Measurements from ENCODE around the gene NT5C1B. TPM values are rescaled to one million over a fixed set of nuclear protein-coding genes. Genes with fewer than 3 reads are reported as not detected.

NT5C1B gene
- total RNA-seq, 2 experiments from 2014 or later: not detected

GRCh38 chr2:18614041-18614440, 24.7 kb upstream of the NT5C1B start:
- no peak overlapping the region for H3K4me3 Mint-ChIP-seq
- ATAC-seq (no peak), DNase-seq (no peak)
- CTCF ChIA-PET: interaction anchor here (0.5 to 1.4 kb wide), 2 partner anchors 8 to 222 kb away, joined by 3 to 4 read pairs; no protein-coding TSS in a partner anchor
- peaks cover 3% of the 10 kb centered on the region for H3K9me3 Mint-ChIP-seq (ENCODE audit: insufficient read depth)
- no peaks in the 10 kb centered on the region for H3K27me3 Mint-ChIP-seq (ENCODE audit: low read depth)
- no peak overlapping the region for H3K27ac Mint-ChIP-seq
- POLR2A ChIA-PET: no interaction called here
- H3K36me3 Mint-ChIP-seq (ENCODE audit: low read depth): no peaks in the 10 kb centered on the region
- no peaks in the 10 kb centered on the region for H3K4me1 Mint-ChIP-seq (ENCODE audit: low read depth)

GRCh38 chr2:18612133-18612532, 22.8 kb upstream of the NT5C1B start:
- Mint-ChIP-seq H3K9me3 (ENCODE audit: insufficient read depth) (no peaks in the 10 kb centered on the region), H3K4me1 (ENCODE audit: low read depth) (no peaks in the 10 kb centered on the region), H3K36me3 (ENCODE audit: low read depth) (no peaks in the 10 kb centered on the region), H3K27ac (no peak overlapping the region), H3K27me3 (ENCODE audit: low read depth) (no peaks in the 10 kb centered on the region), H3K4me3 (no peak overlapping the region)
- CTCF ChIA-PET: no interaction called here
- POLR2A ChIA-PET: no interaction called here
- no peak for DNase-seq
- ATAC-seq: no peak

- H3K27me3 Mint-ChIP-seq (ENCODE audit: low read depth): no peaks in the 10 kb centered on the region
- H3K27ac Mint-ChIP-seq: no peak overlapping the region
- no peaks in the 10 kb centered on the region for H3K9me3 Mint-ChIP-seq (ENCODE audit: insufficient read depth)
- ChIA-PET CTCF (no interaction called here), POLR2A (no interaction called here)
- DNase-seq: no peak
- ATAC-seq: no peak
- H3K4me3 Mint-ChIP-seq: no peak overlapping the region
- no peaks in the 10 kb centered on the region for H3K36me3 Mint-ChIP-seq (ENCODE audit: low read depth)
- no peaks in the 10 kb centered on the region for H3K4me1 Mint-ChIP-seq (ENCODE audit: low read depth)
Observed at GRCh38 chr2:18611604-18612003, 22.2 kb upstream of the NT5C1B start.

- ChIA-PET POLR2A (no interaction called here), CTCF (no interaction called here)
- no peak for ATAC-seq
- Mint-ChIP-seq H3K27ac (no peak overlapping the region), H3K4me3 (no peak overlapping the region), H3K36me3 (ENCODE audit: low read depth) (no peaks in the 10 kb centered on the region), H3K9me3 (ENCODE audit: insufficient read depth) (no peaks in the 10 kb centered on the region), H3K27me3 (ENCODE audit: low read depth) (no peaks in the 10 kb centered on the region), H3K4me1 (ENCODE audit: low read depth) (no peaks in the 10 kb centered on the region)
- DNase-seq: no peak
Observed at GRCh38 chr2:18611184-18611583, 21.8 kb upstream of the NT5C1B start.

GRCh38 chr2:18610651-18611050, 21.3 kb upstream of the NT5C1B start:
- CTCF ChIA-PET: interaction anchor here (1.1 kb wide), 1 partner anchor 52 kb away, joined by 3 read pairs; no protein-coding TSS in a partner anchor
- Mint-ChIP-seq H3K27ac (no peak overlapping the region), H3K4me1 (ENCODE audit: low read depth) (no peaks in the 10 kb centered on the region), H3K36me3 (ENCODE audit: low read depth) (no peaks in the 10 kb centered on the region), H3K27me3 (ENCODE audit: low read depth) (no peaks in the 10 kb centered on the region), H3K4me3 (no peak overlapping the region), H3K9me3 (ENCODE audit: insufficient read depth) (no peaks in the 10 kb centered on the region)
- ATAC-seq: no peak
- no peak for DNase-seq
- POLR2A ChIA-PET: no interaction called here

- H3K27ac Mint-ChIP-seq: no peak overlapping the region
- H3K36me3 Mint-ChIP-seq (ENCODE audit: low read depth): no peaks in the 10 kb centered on the region
- ChIA-PET CTCF (interaction anchor here (1.1 kb wide), 1 partner anchor 51 kb away, joined by 3 read pairs; no protein-coding TSS in a partner anchor), POLR2A (no interaction called here)
- ATAC-seq: no peak
- DNase-seq: no peak
- H3K27me3 Mint-ChIP-seq (ENCODE audit: low read depth): no peaks in the 10 kb centered on the region
- H3K4me3 Mint-ChIP-seq: no peak overlapping the region
- no peaks in the 10 kb centered on the region for H3K9me3 Mint-ChIP-seq (ENCODE audit: insufficient read depth)
- H3K4me1 Mint-ChIP-seq (ENCODE audit: low read depth): peaks cover 2% of the 10 kb centered on the region
Observed at GRCh38 chr2:18610090-18610489, 20.7 kb upstream of the NT5C1B start.

- Mint-ChIP-seq H3K4me1 (ENCODE audit: low read depth) (peaks cover 5% of the 10 kb centered on the region), H3K27me3 (ENCODE audit: low read depth) (no peaks in the 10 kb centered on the region), H3K9me3 (ENCODE audit: insufficient read depth) (no peaks in the 10 kb centered on the region), H3K36me3 (ENCODE audit: low read depth) (no peaks in the 10 kb centered on the region), H3K27ac (no peak overlapping the region), H3K4me3 (no peak overlapping the region)
- POLR2A ChIA-PET: interaction anchor here (0.8 kb wide), 1 partner anchor 44 kb away, joined by 3 read pairs; no protein-coding TSS in a partner anchor
- DNase-seq (no peak), ATAC-seq (no peak)
- CTCF ChIA-PET: interaction anchor here (1.0 to 1.1 kb wide), 2 partner anchors 10 to 145 kb away, joined by 3 read pairs; no protein-coding TSS in a partner anchor
Observed at GRCh38 chr2:18605115-18605514, 15.7 kb upstream of the NT5C1B start.

- H3K27ac Mint-ChIP-seq: no peak overlapping the region
- POLR2A ChIA-PET: no interaction called here
- CTCF ChIA-PET: no interaction called here
- no peaks in the 10 kb centered on the region for H3K9me3 Mint-ChIP-seq (ENCODE audit: insufficient read depth)
- DNase-seq (no peak), ATAC-seq (no peak)
- H3K36me3 Mint-ChIP-seq (ENCODE audit: low read depth): no peaks in the 10 kb centered on the region
- peaks cover 5% of the 10 kb centered on the region for H3K4me1 Mint-ChIP-seq (ENCODE audit: low read depth)
- H3K4me3 Mint-ChIP-seq: no peak overlapping the region
- H3K27me3 Mint-ChIP-seq (ENCODE audit: low read depth): no peaks in the 10 kb centered on the region
Observed at GRCh38 chr2:18604531-18604885, 15.1 kb upstream of the NT5C1B start.

GRCh38 chr2:18603854-18604530, 14.6 kb upstream of the NT5C1B start:
- DNase-seq (no peak), ATAC-seq (no peak)
- Mint-ChIP-seq H3K36me3 (ENCODE audit: low read depth) (no peaks in the 10 kb centered on the region), H3K27ac (no peak overlapping the region), H3K4me1 (ENCODE audit: low read depth) (peaks cover 5% of the 10 kb centered on the region), H3K27me3 (ENCODE audit: low read depth) (no peaks in the 10 kb centered on the region), H3K9me3 (ENCODE audit: insufficient read depth) (no peaks in the 10 kb centered on the region), H3K4me3 (no peak overlapping the region)
- CTCF ChIA-PET: no interaction called here
- POLR2A ChIA-PET: no interaction called here

GRCh38 chr2:18602298-18602697, 12.9 kb upstream of the NT5C1B start:
- H3K27me3 Mint-ChIP-seq (ENCODE audit: low read depth): no peaks in the 10 kb centered on the region
- H3K27ac Mint-ChIP-seq: no peak overlapping the region
- H3K4me3 Mint-ChIP-seq: no peak overlapping the region
- H3K4me1 Mint-ChIP-seq (ENCODE audit: low read depth): peaks cover 5% of the 10 kb centered on the region
- ChIA-PET POLR2A (no interaction called here), CTCF (no interaction called here)
- no peaks in the 10 kb centered on the region for H3K9me3 Mint-ChIP-seq (ENCODE audit: insufficient read depth)
- DNase-seq (no peak), ATAC-seq (no peak)
- no peaks in the 10 kb centered on the region for H3K36me3 Mint-ChIP-seq (ENCODE audit: low read depth)

- CTCF ChIA-PET: no interaction called here
- peaks cover 3% of the 10 kb centered on the region for H3K4me1 Mint-ChIP-seq (ENCODE audit: low read depth)
- H3K27me3 Mint-ChIP-seq (ENCODE audit: low read depth): no peaks in the 10 kb centered on the region
- DNase-seq (no peak), ATAC-seq (no peak)
- no peak overlapping the region for H3K4me3 Mint-ChIP-seq
- H3K9me3 Mint-ChIP-seq (ENCODE audit: insufficient read depth): no peaks in the 10 kb centered on the region
- no peaks in the 10 kb centered on the region for H3K36me3 Mint-ChIP-seq (ENCODE audit: low read depth)
- H3K27ac Mint-ChIP-seq: no peak overlapping the region
- POLR2A ChIA-PET: no interaction called here
Observed at GRCh38 chr2:18600255-18600613, 10.9 kb upstream of the NT5C1B start.

GRCh38 chr2:18599509-18600254, 10.3 kb upstream of the NT5C1B start:
- no peaks in the 10 kb centered on the region for H3K36me3 Mint-ChIP-seq (ENCODE audit: low read depth)
- ChIA-PET POLR2A (no interaction called here), CTCF (no interaction called here)
- ATAC-seq (no peak), DNase-seq (no peak)
- H3K27me3 Mint-ChIP-seq (ENCODE audit: low read depth): no peaks in the 10 kb centered on the region
- no peak overlapping the region for H3K27ac Mint-ChIP-seq
- no peaks in the 10 kb centered on the region for H3K9me3 Mint-ChIP-seq (ENCODE audit: insufficient read depth)
- peaks cover 2% of the 10 kb centered on the region for H3K4me1 Mint-ChIP-seq (ENCODE audit: low read depth)
- H3K4me3 Mint-ChIP-seq: no peak overlapping the region
